M059J (cell line): ENCODE data around the gene HOXD10. TPM values are rescaled to one million over a fixed set of nuclear protein-coding genes. Genes with fewer than 3 reads are reported as not detected.

Experiments used
- DNase-seq: peaks from one replicate; pipeline ENCODE4 v3.0.0-alpha.2; 2012; ENCODE audit warnings: low read depth
- total RNA-seq: library from RNA; depleted of rRNA; stranded (reverse); fragments of >200 nt; shearing (Covaris generic); gene quantifications from 2 replicates; pipeline ENCODE4 v1.2.3, GENCODE V29; 2014; rRNA removed

The HOXD10 gene
- 9.3 and 15.0 TPM in 2 replicates for total RNA-seq

- DNase-seq = no peak
Measured at GRCh38 chr2:176115883-176116813, at the start of gene HOXD10. HOXD10 (plus strand) TSS chr2:176116778; CDS start chr2:176116834, 56 bp downstream.

- no peak for DNase-seq
Measured at GRCh38 chr2:176067589-176068418, 48.8 kb upstream of the HOXD10 start.

- no peak for DNase-seq
Measured at GRCh38 chr2:176068419-176068832, 48.2 kb upstream of the HOXD10 start.

GRCh38 chr2:176071330-176072291, 45.0 kb upstream of the HOXD10 start:
- no peak for DNase-seq

GRCh38 chr2:176072292-176072669, 44.3 kb upstream of the HOXD10 start:
- no peak for DNase-seq

- no peak for DNase-seq
Measured at GRCh38 chr2:176072951-176073904, 43.4 kb upstream of the HOXD10 start.

- no peak for DNase-seq
Measured at GRCh38 chr2:176074919-176075425, 41.6 kb upstream of the HOXD10 start.

- no peak for DNase-seq
Measured at GRCh38 chr2:176075481-176075880, 41.1 kb upstream of the HOXD10 start.

GRCh38 chr2:176076063-176076462, 40.5 kb upstream of the HOXD10 start:
- DNase-seq = no peak

- no peak for DNase-seq
Measured at GRCh38 chr2:176076796-176077195, 39.8 kb upstream of the HOXD10 start.

GRCh38 chr2:176078541-176079284, 37.9 kb upstream of the HOXD10 start:
- DNase-seq = no peak

GRCh38 chr2:176079285-176079830, 37.2 kb upstream of the HOXD10 start:
- DNase-seq = no peak

GRCh38 chr2:176079831-176080539, 36.6 kb upstream of the HOXD10 start:
- peak; percentile 62 for DNase-seq

GRCh38 chr2:176080540-176081375, 35.8 kb upstream of the HOXD10 start:
- no peak for DNase-seq

- no peak for DNase-seq
Measured at GRCh38 chr2:176081376-176081836, 35.2 kb upstream of the HOXD10 start.

- DNase-seq = no peak
Measured at GRCh38 chr2:176081837-176082524, 34.6 kb upstream of the HOXD10 start.

- no peak for DNase-seq
Measured at GRCh38 chr2:176082525-176082823, 34.1 kb upstream of the HOXD10 start.
